GM18907 (cell line): Measurements from ENCODE around the gene MED17.

Experiments
- ATAC-seq: cut with Tn5 transposase; IDR thresholded peaks from one replicate; pipeline ENCODE4 v1.9.1; 2021; ENCODE audit warnings: mild to moderate bottlenecking, moderate library complexity; ENCODE audit not compliant: unreplicated experiment

Gene MED17

DNA sequence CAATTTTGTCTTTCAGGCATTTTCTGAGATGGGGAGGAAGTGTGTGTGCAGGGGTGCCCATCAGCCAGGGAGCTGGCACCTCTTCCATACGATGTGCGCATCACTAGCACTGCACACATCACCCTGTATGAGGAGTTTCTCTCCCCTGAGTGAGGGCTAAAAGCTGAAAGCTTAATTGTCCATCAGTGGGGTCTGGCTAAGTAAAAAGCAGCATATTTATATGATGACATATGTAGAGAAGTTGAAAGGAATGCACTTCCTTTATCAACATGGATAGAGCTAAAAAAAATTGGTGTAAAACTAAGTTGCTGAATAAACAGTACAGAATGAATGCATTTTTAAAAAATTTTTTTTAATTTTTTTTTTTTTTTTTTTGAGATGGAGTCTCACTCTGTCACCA, 62.3 kb downstream of the MED17 start:
- ATAC-seq, result no peak

DNA sequence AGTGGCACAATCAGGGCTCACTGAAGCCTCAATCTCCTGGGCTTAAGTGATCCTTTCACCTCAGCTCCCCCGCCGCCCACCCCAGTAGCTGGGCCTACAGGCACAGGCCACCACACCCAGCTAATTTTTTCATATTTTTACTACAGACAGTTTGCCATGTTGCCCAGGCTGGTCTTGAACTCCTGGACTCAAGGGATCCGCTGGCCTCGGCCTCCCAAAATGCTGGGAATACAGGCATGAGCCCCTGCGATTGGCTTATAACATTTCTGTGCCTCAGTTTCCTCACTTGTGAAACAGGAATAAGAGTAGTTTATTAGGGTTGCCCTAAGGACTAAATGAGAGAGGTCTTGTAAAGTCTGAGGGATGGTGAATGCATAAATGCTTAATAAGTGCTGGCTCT, 65.1 kb downstream of the MED17 start:
- ATAC-seq, result no peak

DNA sequence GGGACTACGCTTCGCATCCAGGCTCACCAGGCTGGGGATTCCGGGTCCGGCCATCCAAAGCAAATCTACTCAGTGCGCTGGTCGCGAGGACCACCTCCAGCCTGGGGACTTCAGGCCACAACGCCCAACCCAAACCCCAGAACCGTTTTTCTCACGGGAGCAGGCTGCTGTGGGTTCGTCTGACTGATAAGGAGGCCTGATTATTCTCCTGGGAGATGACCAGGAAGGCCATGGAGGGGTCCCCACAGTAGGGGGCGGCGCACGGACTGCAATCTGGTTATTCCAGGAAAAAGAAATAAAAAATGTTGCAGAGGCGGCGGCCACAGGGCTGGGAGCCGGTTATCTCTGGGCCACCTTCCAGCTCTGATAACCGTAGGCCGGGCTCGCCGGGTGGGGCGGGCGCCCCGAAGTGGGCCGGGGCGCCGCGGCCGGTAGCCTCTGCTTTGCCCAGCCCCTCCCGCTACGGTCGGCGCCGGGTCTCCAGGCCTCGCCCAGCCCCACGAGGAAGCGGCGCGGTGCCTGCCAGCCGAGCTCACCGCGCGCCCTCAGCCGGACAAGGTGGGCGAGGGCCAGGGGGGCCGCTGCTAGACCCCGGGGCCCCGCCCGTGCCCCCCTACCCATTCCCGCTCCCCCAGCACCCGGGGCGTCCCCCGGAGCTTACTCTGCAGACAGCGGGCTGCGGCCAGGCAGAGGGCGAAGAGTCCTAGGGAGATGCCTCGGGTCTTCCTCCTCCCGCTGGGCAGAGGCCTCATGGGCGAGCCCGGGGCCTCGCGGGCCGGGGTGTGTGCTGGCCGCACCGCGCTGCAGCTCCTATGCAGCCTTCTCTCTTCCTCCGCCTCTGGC, 65.9 kb downstream of the MED17 start:
- no peak for ATAC-seq

DNA sequence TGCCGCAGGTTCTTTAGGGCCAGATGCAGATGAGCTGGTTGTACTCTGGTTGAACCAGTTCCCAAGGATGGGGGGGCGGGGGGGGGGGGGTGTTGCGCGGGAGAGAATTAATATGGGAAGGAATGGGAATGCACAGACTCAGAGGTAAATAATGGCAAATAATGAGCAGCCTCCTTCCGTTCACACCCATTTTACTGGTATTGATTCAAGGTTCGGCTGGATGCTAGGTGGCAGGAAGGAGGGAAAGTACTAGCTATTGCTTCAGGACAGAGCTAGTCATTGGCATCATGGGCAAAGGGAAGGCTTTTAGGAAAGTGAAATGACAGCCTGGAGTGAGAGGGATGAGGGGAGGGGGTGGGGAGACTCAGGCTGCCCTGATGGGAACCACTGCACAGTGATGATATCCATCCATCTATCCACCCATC, 66.5 kb downstream of the MED17 start, which contains the start of gene VSTM5:
Gene VSTM5 (minus strand): TSS at position 25 of the 425 bp plus-strand sequence. CDS start 116 bp downstream, outside the sequence.
- no peak for ATAC-seq

DNA sequence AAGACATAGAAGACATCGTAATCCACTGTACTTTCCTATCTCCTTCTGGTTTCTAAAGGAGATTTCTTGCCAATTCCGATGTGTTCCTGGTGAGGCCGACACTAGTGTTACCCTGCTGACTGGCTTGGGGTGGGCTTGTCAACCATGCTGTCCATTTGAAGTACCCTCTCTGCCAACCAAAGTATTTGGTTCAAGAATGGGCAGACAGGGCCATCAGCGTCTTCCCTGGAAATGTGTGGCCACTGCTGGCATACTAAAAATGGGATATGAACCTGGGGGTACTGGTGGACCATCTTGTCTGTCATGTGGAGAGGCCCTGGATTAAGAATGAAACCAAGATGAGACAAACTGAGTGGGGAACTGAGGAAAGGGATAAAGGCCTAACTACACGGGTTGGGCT, 68.2 kb downstream of the MED17 start:
- ATAC-seq, result no peak

DNA sequence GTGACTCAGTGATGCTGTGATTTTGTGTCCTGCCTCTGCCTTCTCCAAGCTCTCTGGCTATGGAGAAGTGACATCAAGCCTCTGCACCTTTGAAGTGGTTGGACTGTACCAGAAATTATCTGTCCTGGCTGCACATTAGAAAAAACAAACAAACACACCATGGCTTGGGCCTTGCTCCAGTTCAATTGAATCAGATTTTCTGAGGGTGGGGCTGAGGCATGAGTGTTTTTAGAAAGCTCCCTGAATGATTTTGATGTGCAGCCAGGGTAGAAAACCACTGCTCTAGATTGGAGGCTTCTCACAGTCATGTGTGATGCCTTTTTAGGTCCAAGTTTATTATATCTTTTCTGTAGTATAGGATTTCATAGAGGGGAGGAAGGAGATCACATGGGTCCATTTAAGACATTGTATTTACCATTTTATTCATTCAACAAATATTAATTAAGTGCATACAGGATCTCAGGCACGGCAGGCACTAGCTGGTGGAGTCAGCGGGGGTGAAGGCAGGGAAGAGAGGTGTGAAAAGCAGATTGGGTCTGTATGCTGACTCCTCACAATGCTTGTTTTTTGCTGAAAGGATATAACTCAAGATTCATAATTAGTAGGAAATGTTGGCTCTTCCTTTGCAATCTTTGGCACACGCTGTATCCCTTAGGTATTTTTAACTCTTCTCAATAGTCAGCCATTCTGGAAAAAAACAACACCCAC, 73.5 kb downstream of the MED17 start:
- ATAC-seq, result no peak

DNA sequence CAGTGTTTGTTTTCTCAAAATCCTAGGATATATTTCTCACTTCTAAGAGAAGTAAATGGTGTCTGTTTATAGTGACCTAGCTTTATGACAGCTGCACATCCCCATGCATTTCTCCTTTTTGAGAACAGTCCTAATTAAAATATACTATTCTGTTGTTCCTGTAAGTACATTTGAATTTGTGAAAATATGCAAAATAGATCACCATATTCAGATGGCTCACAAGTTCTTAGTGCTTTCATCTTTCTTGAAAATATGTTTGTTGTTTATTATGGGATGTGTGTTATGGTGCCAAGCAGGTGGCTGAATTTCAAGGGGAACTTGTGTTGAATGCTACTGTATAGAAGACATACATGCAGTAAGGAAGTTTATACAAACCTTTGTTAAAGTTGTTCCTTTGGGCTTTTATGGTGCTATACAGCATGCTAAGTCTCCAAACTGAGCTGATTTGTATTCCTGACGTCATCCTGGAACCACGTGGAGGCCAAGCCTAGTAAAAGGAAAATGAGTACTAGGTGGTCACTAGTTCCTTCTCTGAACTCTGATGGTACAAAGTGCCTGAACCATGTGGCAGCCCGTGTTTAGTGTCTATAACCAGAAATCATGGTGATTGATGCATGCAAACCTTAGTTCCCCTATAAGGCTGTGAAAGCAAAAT, 74.2 kb downstream of the MED17 start:
- ATAC-seq, result no peak

DNA sequence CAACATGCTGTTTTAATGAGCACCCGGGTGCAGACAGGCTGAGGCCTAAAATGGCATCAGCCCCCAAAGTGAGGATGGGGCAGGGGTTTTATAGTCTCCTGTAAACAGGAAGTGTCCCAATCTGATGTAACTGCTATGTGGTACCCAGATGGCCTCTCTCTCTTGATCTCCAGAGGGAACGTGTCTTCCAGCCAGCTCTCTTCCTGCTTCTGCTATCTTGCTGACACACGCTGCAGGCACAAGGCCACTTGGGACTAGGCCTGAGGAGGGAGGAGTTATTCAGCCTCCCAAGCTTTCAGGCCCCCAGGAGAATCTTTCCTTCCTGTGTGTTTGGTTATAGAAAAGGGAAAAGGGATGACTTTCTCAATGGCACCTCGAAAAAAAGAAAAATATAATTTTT, 77.7 kb downstream of the MED17 start:
- no peak for ATAC-seq
